IMR-90 (cell line): ENCODE data around the gene CCDC63.

Source experiments
- MAZ ChIP-seq: IDR thresholded peaks from 2 replicates; pipeline ENCODE4 v1.6.1; 2012; ENCODE audit warnings: low read depth, mild to moderate bottlenecking, low read length, improper control_type of control experiment, moderate library complexity, borderline replicate concordance
- NFE2L2 ChIP-seq: fragments of 150-350 bp; IDR thresholded peaks from 2 replicates; pipeline ENCODE4 v1.6.1; 2016; ENCODE audit warnings: low read depth, mild to moderate bottlenecking, low read length
- POLR2A ChIP-seq: IDR thresholded peaks from 2 replicates; pipeline ENCODE4 v1.6.1; 2012; ENCODE audit warnings: mild to moderate bottlenecking, low read depth, low read length
- SMC3 ChIP-seq: fragments of 150-350 bp; IDR thresholded peaks from 2 replicates; pipeline ENCODE4 v1.6.1; 2016; ENCODE audit warnings: low read depth, mild to moderate bottlenecking, antibody characterized with exemption, low read length, moderate library complexity
- TF ChIP-seq, protein P1 (sequence below): conservative IDR thresholded peaks from 2 replicates; pipeline ENCODE4 v1.5.1; 2012; ENCODE audit warnings: mild to moderate bottlenecking, low read depth, low read length, improper control_type of control experiment
- TF ChIP-seq, protein P2 (sequence below): fragments of 150-350 bp; IDR thresholded peaks from 2 replicates; pipeline ENCODE4 v1.6.1; 2017; ENCODE audit warnings: mild to moderate bottlenecking, antibody characterized with exemption, low read length, low read depth

DNA sequence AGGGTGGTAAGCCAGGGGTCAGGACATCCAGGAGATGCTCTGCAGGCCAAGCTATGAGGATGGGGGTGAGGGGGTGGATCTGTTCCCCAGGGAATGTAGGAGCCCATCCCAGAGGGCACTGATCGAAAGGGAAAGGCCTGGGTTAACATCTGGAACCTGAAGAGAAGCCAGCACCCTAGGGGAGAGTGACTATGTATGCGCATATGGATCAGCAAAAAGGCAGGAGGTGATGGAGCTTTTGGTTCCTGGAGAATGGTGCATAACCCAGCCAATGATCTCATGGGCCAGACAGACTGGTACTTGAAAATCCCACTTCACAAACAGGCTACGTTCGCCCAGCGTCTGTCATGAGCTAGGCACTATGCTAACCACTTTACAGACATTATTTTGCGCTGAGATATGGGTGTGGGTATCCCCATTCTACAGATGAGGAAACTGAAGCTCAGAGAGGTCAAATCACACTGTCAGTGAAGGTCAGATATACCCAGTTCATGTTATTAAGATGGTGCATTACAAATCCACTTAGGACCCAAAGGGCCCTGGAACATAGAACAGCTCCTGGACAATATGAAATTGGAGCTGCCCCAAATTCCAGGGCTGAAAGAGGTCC, 1.6 kb downstream of the CCDC63 start:
- TF ChIP-seq, protein P1, sequence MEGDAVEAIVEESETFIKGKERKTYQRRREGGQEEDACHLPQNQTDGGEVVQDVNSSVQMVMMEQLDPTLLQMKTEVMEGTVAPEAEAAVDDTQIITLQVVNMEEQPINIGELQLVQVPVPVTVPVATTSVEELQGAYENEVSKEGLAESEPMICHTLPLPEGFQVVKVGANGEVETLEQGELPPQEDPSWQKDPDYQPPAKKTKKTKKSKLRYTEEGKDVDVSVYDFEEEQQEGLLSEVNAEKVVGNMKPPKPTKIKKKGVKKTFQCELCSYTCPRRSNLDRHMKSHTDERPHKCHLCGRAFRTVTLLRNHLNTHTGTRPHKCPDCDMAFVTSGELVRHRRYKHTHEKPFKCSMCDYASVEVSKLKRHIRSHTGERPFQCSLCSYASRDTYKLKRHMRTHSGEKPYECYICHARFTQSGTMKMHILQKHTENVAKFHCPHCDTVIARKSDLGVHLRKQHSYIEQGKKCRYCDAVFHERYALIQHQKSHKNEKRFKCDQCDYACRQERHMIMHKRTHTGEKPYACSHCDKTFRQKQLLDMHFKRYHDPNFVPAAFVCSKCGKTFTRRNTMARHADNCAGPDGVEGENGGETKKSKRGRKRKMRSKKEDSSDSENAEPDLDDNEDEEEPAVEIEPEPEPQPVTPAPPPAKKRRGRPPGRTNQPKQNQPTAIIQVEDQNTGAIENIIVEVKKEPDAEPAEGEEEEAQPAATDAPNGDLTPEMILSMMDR = no peak
- TF ChIP-seq POLR2A (no peak), SMC3 (no peak), MAZ (no peak), NFE2L2 (no peak)
- TF ChIP-seq, protein P2, sequence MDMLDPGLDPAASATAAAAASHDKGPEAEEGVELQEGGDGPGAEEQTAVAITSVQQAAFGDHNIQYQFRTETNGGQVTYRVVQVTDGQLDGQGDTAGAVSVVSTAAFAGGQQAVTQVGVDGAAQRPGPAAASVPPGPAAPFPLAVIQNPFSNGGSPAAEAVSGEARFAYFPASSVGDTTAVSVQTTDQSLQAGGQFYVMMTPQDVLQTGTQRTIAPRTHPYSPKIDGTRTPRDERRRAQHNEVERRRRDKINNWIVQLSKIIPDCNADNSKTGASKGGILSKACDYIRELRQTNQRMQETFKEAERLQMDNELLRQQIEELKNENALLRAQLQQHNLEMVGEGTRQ = no peak
